ENCODE results near the gene DTWD2.
A peak's percentile ranks its signal among the peaks of the same experiment; 100 is the strongest.
"Not testable (repeated sequence)": the region's sequence is repeated elsewhere in the genome, so short reads cannot be mapped to it uniquely, and the experiment has no call there.

Gene DTWD2

DNA sequence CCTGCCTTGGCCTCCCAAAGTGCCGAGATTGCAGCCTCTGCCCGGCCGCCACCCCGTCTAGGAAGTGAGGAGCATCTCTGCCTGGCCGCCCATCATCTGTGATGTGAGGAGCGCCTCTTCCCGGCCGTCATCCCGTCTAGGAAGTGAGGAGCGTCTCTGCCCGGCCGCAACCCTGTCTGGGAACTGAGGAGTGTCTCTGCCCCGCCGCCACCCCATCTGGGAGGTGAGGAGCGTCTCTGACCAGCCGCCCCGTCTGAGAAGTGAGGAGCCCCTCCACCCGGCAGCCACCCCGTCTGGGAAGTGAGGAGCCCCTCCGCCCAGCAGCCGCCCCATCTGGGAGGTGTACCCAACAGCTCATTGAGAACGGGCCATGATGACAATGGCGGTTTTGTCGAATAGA lies 10.5 kb upstream of the DTWD2 start:
- H3K27ac ChIP-seq (ENCODE audit: low read depth in 2 of 2, low read length in 2 of 2); H3K9ac ChIP-seq (ENCODE audit: low read depth in 1 of 2, low read length in 2 of 2); H3K36me3 ChIP-seq (ENCODE audit: control insufficient read depth in 2 of 2, insufficient read depth in 2 of 2, low read length in 2 of 2); H3K4me3 ChIP-seq (ENCODE audit: low read length in 2 of 2); H3K27me3 ChIP-seq (ENCODE audit: control insufficient read depth in 2 of 2, insufficient read depth in 2 of 2, low read length in 2 of 2); H3K4me1 ChIP-seq (ENCODE audit: control insufficient read depth in 2 of 2, insufficient read depth in 2 of 2, low read length in 2 of 2); H3K9me3 ChIP-seq (ENCODE audit: control insufficient read depth in 2 of 2, low read length in 2 of 2): not testable (repeated sequence)

DNA sequence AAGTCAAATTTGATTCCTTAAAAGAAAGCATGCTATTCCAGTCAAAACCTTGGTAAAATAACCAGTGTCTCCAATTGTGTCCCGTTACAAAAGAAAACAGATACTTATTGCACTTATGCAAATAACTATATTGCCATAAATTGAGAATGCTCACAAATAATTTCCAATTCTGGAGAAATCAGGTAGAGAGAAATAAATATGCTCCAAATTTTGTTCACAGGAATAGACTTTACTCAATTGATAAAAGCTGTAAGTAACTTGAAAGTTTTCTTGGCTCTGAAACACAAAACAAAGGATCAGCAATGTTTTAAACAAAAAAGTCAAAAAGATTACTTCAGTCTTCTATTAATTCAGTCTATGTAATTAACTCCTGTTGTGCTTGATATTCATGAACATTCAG lies 7.8 kb upstream of the DTWD2 start:
- H3K9ac ChIP-seq (ENCODE audit: low read depth in 1 of 2, low read length in 2 of 2): no peak overlapping the region
- peaks cover 0 to 4% of the 10 kb centered on the region in 2 donors for H3K9me3 ChIP-seq (ENCODE audit: control insufficient read depth in 2 of 2, low read length in 2 of 2)
- H3K27ac ChIP-seq (ENCODE audit: low read depth in 2 of 2, low read length in 2 of 2): no peak overlapping the region
- H3K36me3 ChIP-seq (ENCODE audit: control insufficient read depth in 2 of 2, insufficient read depth in 2 of 2, low read length in 2 of 2): no peaks in the 10 kb centered on the region
- no peaks in the 10 kb centered on the region for H3K27me3 ChIP-seq (ENCODE audit: control insufficient read depth in 2 of 2, insufficient read depth in 2 of 2, low read length in 2 of 2)
- H3K4me3 ChIP-seq (ENCODE audit: low read length in 2 of 2): no peak overlapping the region
- H3K4me1 ChIP-seq (ENCODE audit: control insufficient read depth in 2 of 2, insufficient read depth in 2 of 2, low read length in 2 of 2): no peaks in the 10 kb centered on the region

DNA sequence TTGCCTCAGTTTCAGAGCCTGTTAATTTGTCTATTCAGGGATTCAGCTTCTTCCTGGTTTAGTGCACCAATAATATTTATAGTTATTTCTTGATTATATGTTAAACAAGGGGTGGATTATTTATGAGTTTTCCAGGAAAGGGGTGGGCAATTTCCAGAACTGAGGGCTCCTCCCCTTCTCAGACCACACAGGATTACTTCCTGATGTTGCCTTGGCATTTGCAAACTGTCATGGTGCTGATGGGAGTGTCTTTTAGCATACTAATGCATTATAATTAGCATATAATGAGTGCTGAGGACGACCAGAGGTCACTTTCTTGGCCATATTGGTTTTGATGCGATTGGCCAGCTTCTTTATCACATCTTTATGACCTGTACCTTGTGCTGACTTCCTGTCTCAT lies 6.2 kb upstream of the DTWD2 start:
- Histone ChIP-seq H3K27ac (ENCODE audit: low read depth in 2 of 2, low read length in 2 of 2) (no peak overlapping the region), H3K36me3 (ENCODE audit: control insufficient read depth in 2 of 2, insufficient read depth in 2 of 2, low read length in 2 of 2) (no peaks in the 10 kb centered on the region), H3K4me1 (ENCODE audit: control insufficient read depth in 2 of 2, insufficient read depth in 2 of 2, low read length in 2 of 2) (no peaks in the 10 kb centered on the region), H3K9me3 (ENCODE audit: control insufficient read depth in 2 of 2, low read length in 2 of 2) (no peaks in the 10 kb centered on the region), H3K4me3 (ENCODE audit: low read length in 2 of 2) (no peak overlapping the region), H3K9ac (ENCODE audit: low read depth in 1 of 2, low read length in 2 of 2) (no peak overlapping the region), H3K27me3 (ENCODE audit: control insufficient read depth in 2 of 2, insufficient read depth in 2 of 2, low read length in 2 of 2) (no peaks in the 10 kb centered on the region)

DNA sequence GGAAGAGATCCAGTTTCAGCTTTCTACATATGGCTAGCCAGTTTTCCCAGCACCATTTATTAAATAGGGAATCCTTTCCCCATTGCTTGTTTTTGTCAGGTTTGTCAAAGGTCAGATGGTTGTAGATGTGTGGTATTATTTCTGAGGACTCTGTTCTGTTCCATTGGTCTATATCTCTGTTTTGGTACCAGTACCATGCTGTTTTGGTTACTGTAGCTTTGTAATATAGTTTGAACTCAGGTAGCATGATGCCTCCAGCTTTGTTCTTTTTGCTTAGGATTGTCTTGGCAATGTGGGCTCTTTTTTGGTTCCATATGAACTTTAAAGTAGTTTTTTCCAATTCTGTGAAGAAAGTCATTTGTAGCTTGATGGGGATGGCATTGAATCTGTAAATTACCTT lies 4.8 kb upstream of the DTWD2 start:
- H3K36me3 ChIP-seq (ENCODE audit: control insufficient read depth in 2 of 2, insufficient read depth in 2 of 2, low read length in 2 of 2); H3K4me1 ChIP-seq (ENCODE audit: control insufficient read depth in 2 of 2, insufficient read depth in 2 of 2, low read length in 2 of 2); H3K4me3 ChIP-seq (ENCODE audit: low read length in 2 of 2); H3K9me3 ChIP-seq (ENCODE audit: control insufficient read depth in 2 of 2, low read length in 2 of 2); H3K9ac ChIP-seq (ENCODE audit: low read depth in 1 of 2, low read length in 2 of 2); H3K27me3 ChIP-seq (ENCODE audit: control insufficient read depth in 2 of 2, insufficient read depth in 2 of 2, low read length in 2 of 2); H3K27ac ChIP-seq (ENCODE audit: low read depth in 2 of 2, low read length in 2 of 2): not testable (repeated sequence)

DNA sequence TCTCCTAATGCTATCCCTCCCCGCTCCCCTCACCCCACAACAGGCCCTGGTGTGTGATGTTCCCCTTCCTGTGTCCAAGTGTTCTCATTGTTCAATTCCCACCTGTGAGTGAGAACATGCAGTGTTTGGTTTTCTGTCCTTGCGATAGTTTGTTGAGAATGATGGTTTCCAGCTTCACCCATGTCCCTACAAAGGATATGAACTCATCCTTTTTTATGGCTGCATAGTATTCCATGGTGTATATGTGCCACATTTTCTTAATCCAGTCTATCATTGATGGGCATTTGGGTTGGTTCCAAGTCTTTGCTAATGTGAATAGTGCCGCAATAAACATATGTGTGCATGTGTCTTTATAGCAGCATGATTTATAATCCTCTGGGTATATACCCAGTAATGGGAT lies 3.7 kb upstream of the DTWD2 start:
- not testable (repeated sequence) for H3K9me3 ChIP-seq (ENCODE audit: control insufficient read depth in 2 of 2, low read length in 2 of 2); H3K27me3 ChIP-seq (ENCODE audit: control insufficient read depth in 2 of 2, insufficient read depth in 2 of 2, low read length in 2 of 2); H3K4me1 ChIP-seq (ENCODE audit: control insufficient read depth in 2 of 2, insufficient read depth in 2 of 2, low read length in 2 of 2); H3K27ac ChIP-seq (ENCODE audit: low read depth in 2 of 2, low read length in 2 of 2); H3K36me3 ChIP-seq (ENCODE audit: control insufficient read depth in 2 of 2, insufficient read depth in 2 of 2, low read length in 2 of 2); H3K4me3 ChIP-seq (ENCODE audit: low read length in 2 of 2); H3K9ac ChIP-seq (ENCODE audit: low read depth in 1 of 2, low read length in 2 of 2)

DNA sequence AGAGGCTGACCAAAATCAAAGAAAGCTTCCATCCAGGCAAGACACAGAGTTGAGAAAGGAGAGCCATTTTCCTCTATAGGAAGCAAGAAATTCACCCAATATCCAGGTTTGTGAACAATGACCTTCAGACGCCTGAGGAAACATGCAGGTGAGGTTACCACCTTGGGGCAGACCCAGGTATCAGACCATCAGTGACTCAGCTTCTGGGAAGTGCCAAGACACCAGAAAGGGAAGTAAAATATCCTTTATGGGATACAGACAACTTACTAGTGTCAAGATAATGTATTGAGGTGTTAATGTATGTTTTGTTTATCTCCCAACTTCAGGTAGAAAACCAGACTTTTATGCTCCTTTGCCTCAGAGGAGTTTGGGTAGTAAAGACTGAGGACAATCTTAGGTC lies 2.2 kb upstream of the DTWD2 start:
- no peak overlapping the region for H3K9ac ChIP-seq (ENCODE audit: low read depth in 1 of 2, low read length in 2 of 2)

DNA sequence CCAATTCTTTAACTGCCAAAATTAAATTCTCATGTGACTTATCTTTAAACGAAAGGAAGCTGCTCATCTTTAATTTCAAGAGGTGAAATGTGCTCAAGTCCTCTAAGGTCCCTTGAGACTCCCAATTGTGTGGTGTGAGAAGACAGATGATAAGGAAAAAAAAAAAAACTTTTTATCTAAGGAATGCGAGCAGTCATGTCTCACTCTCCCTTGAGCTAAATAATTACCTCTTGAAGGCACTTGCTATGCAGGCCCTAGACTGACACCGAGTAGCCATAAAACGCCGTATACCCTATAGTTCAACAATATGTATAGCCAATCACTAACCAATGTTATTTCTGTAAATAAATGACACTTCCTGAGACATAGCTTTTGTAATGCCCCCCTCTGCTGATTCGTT lies 1.5 kb upstream of the DTWD2 start:
- Histone ChIP-seq H3K4me1 (ENCODE audit: control insufficient read depth in 2 of 2, insufficient read depth in 2 of 2, low read length in 2 of 2) (peaks cover 0 to 3% of the 10 kb centered on the region in 2 donors), H3K4me3 (ENCODE audit: low read length in 2 of 2) (no peak overlapping the region), H3K9ac (ENCODE audit: low read depth in 1 of 2, low read length in 2 of 2) (no peak overlapping the region), H3K27me3 (ENCODE audit: control insufficient read depth in 2 of 2, insufficient read depth in 2 of 2, low read length in 2 of 2) (no peaks in the 10 kb centered on the region), H3K9me3 (ENCODE audit: control insufficient read depth in 2 of 2, low read length in 2 of 2) (no peaks in the 10 kb centered on the region), H3K36me3 (ENCODE audit: control insufficient read depth in 2 of 2, insufficient read depth in 2 of 2, low read length in 2 of 2) (no peaks in the 10 kb centered on the region), H3K27ac (ENCODE audit: low read depth in 2 of 2, low read length in 2 of 2) (no peak overlapping the region)

More for the DNA sequence above, 2.2 kb upstream of the DTWD2 start:
- H3K9me3 ChIP-seq (ENCODE audit: control insufficient read depth in 2 of 2, low read length in 2 of 2): no peaks in the 10 kb centered on the region
- no peaks in the 10 kb centered on the region for H3K27me3 ChIP-seq (ENCODE audit: control insufficient read depth in 2 of 2, insufficient read depth in 2 of 2, low read length in 2 of 2)
- H3K27ac ChIP-seq (ENCODE audit: low read depth in 2 of 2, low read length in 2 of 2): no peak overlapping the region
- H3K4me3 ChIP-seq (ENCODE audit: low read length in 2 of 2): no peak overlapping the region
- no peaks in the 10 kb centered on the region for H3K36me3 ChIP-seq (ENCODE audit: control insufficient read depth in 2 of 2, insufficient read depth in 2 of 2, low read length in 2 of 2)
- H3K4me1 ChIP-seq (ENCODE audit: control insufficient read depth in 2 of 2, insufficient read depth in 2 of 2, low read length in 2 of 2): peaks cover 0 to 3% of the 10 kb centered on the region in 2 donors

DNA sequence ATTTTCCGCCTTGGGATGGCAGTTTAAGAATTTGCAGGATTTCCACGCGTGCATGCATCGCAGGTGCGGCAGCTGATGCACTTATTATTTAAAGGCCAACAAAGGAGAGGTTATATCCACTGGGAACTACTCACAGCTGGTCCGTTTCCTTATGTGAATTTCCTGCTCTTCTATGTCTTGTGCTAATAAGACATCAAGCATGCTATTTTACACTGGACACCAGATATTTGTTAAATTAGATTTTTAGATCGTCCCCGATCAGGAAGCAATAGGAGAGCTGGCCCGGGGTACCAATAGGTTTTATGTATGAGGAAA lies 476 bp upstream of the DTWD2 start:
- peak overlapping the region; percentile 72 to 84 for H3K9ac ChIP-seq (ENCODE audit: low read depth in 1 of 2, low read length in 2 of 2)
- no peaks in the 10 kb centered on the region for H3K27me3 ChIP-seq (ENCODE audit: control insufficient read depth in 2 of 2, insufficient read depth in 2 of 2, low read length in 2 of 2)
- H3K4me3 ChIP-seq (ENCODE audit: low read length in 2 of 2): peak overlapping the region; percentile 87 to 90
- H3K9me3 ChIP-seq (ENCODE audit: control insufficient read depth in 2 of 2, low read length in 2 of 2): no peaks in the 10 kb centered on the region
- H3K4me1 ChIP-seq (ENCODE audit: control insufficient read depth in 2 of 2, insufficient read depth in 2 of 2, low read length in 2 of 2): peaks cover 0 to 3% of the 10 kb centered on the region in 2 donors
- no peaks in the 10 kb centered on the region for H3K36me3 ChIP-seq (ENCODE audit: control insufficient read depth in 2 of 2, insufficient read depth in 2 of 2, low read length in 2 of 2)
- H3K27ac ChIP-seq (ENCODE audit: low read depth in 2 of 2, low read length in 2 of 2): peak overlapping the region; percentile 93 to 96

DNA sequence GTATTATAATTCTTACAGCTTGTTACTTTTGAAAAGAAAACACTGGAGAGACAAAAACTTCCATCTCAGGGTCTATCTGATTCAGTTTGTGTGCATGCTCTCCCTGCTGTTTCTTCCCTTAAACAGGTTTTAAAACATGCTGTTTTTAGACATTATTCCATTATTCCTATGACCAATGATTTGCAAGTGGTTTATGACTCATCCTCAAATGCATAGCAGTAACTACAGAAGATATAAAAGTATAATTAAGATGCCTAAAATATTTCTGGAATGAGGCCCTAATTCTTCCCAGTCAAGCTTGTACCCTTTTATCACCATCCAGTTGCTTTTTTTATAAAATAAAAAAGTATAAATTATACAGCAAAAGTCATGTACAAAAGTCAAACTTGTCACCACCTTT lies 3.7 kb downstream of the DTWD2 start:
- peaks cover 0 to 3% of the 10 kb centered on the region in 2 donors for H3K4me1 ChIP-seq (ENCODE audit: control insufficient read depth in 2 of 2, insufficient read depth in 2 of 2, low read length in 2 of 2)
- H3K27ac ChIP-seq (ENCODE audit: low read depth in 2 of 2, low read length in 2 of 2): no peak overlapping the region
- no peaks in the 10 kb centered on the region for H3K27me3 ChIP-seq (ENCODE audit: control insufficient read depth in 2 of 2, insufficient read depth in 2 of 2, low read length in 2 of 2)
- no peak overlapping the region for H3K4me3 ChIP-seq (ENCODE audit: low read length in 2 of 2)
- no peak overlapping the region for H3K9ac ChIP-seq (ENCODE audit: low read depth in 1 of 2, low read length in 2 of 2)
- H3K36me3 ChIP-seq (ENCODE audit: control insufficient read depth in 2 of 2, insufficient read depth in 2 of 2, low read length in 2 of 2): no peaks in the 10 kb centered on the region
- H3K9me3 ChIP-seq (ENCODE audit: control insufficient read depth in 2 of 2, low read length in 2 of 2): no peaks in the 10 kb centered on the region

DNA sequence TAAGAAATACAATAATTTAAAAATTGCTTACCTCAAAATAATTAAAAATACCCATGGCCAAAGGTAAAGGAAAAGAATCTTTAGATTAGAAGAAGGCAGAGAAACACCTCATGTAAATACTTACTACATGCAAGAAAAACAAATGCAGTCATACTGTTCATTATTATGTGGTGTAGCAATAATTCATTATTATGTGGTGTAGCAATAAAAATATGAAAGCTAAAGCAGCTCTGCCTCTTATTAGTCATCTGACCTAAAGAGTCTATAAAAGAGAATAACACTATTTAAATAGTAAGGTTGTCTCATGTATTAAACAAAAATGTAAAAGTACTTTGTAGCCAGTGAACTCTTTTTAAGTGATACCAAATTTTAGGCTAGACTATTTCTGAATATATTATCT lies 6.6 kb downstream of the DTWD2 start:
- Histone ChIP-seq H3K4me1 (ENCODE audit: control insufficient read depth in 2 of 2, insufficient read depth in 2 of 2, low read length in 2 of 2) (no peaks in the 10 kb centered on the region), H3K9me3 (ENCODE audit: control insufficient read depth in 2 of 2, low read length in 2 of 2) (no peaks in the 10 kb centered on the region), H3K36me3 (ENCODE audit: control insufficient read depth in 2 of 2, insufficient read depth in 2 of 2, low read length in 2 of 2) (no peaks in the 10 kb centered on the region), H3K27me3 (ENCODE audit: control insufficient read depth in 2 of 2, insufficient read depth in 2 of 2, low read length in 2 of 2) (no peaks in the 10 kb centered on the region), H3K9ac (ENCODE audit: low read depth in 1 of 2, low read length in 2 of 2) (no peak overlapping the region), H3K27ac (ENCODE audit: low read depth in 2 of 2, low read length in 2 of 2) (no peak overlapping the region), H3K4me3 (ENCODE audit: low read length in 2 of 2) (no peak overlapping the region)

DNA sequence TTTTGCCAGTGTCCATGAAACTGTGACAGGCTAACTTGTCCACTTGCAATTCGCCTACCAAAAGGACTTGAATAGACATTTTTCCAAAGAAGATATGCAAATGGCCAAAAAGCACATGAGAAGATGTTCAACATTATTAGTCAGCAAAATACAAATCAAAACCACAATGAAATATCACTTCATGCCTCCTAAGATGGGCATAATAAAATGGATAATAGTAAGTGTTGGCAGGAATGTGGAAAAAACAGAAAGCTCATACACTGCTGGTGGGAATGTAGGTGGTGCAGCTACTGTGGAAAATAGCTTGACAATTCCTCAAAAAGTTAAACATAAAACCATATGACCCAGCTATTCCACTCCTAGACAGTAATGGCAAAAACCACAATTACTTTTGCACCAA lies 7.9 kb downstream of the DTWD2 start:
- H3K9me3 ChIP-seq (ENCODE audit: control insufficient read depth in 2 of 2, low read length in 2 of 2): no peaks in the 10 kb centered on the region
- no peaks in the 10 kb centered on the region for H3K36me3 ChIP-seq (ENCODE audit: control insufficient read depth in 2 of 2, insufficient read depth in 2 of 2, low read length in 2 of 2)
- no peaks in the 10 kb centered on the region for H3K27me3 ChIP-seq (ENCODE audit: control insufficient read depth in 2 of 2, insufficient read depth in 2 of 2, low read length in 2 of 2)
- no peak overlapping the region for H3K4me3 ChIP-seq (ENCODE audit: low read length in 2 of 2)
- no peak overlapping the region for H3K27ac ChIP-seq (ENCODE audit: low read depth in 2 of 2, low read length in 2 of 2)
- no peaks in the 10 kb centered on the region for H3K4me1 ChIP-seq (ENCODE audit: control insufficient read depth in 2 of 2, insufficient read depth in 2 of 2, low read length in 2 of 2)
- no peak overlapping the region for H3K9ac ChIP-seq (ENCODE audit: low read depth in 1 of 2, low read length in 2 of 2)
